Measurements from ENCODE around the gene MGRN1.

Gene MGRN1

GRCh38 chr16:4624015-4624826 lies at the start of gene MGRN1:
TSS of gene MGRN1 (plus strand) at chr16:4624826. CDS start at chr16:4624961, 135 bp downstream.
- peak; percentile 96 for DNase-seq (ENCODE audit: low spot score)

- DNase-seq (ENCODE audit: low spot score) = no peak
These were observed 49.5 kb upstream of the MGRN1 start for GRCh38 chr16:4574919-4575705.

GRCh38 chr16:4576008-4576407 lies 48.6 kb upstream of the MGRN1 start:
- DNase-seq (ENCODE audit: low spot score) = no peak

- no peak for DNase-seq (ENCODE audit: low spot score)
These were observed 45.6 kb upstream of the MGRN1 start for GRCh38 chr16:4578961-4579530.

GRCh38 chr16:4580250-4580649 lies 44.4 kb upstream of the MGRN1 start:
- no peak for DNase-seq (ENCODE audit: low spot score)

- no peak for DNase-seq (ENCODE audit: low spot score)
These were observed 40.7 kb upstream of the MGRN1 start for GRCh38 chr16:4583906-4584305.

- DNase-seq (ENCODE audit: low spot score) = no peak
These were observed 38.3 kb upstream of the MGRN1 start for GRCh38 chr16:4586291-4586690.

- no peak for DNase-seq (ENCODE audit: low spot score)
These were observed 36.2 kb upstream of the MGRN1 start for GRCh38 chr16:4588386-4588785.

GRCh38 chr16:4588961-4589360 lies 35.7 kb upstream of the MGRN1 start:
- DNase-seq (ENCODE audit: low spot score) = no peak

- no peak for DNase-seq (ENCODE audit: low spot score)
These were observed 33.4 kb upstream of the MGRN1 start for GRCh38 chr16:4591191-4591590.

- no peak for DNase-seq (ENCODE audit: low spot score)
These were observed 32.7 kb upstream of the MGRN1 start for GRCh38 chr16:4591706-4592470.

GRCh38 chr16:4593086-4593485 lies 31.5 kb upstream of the MGRN1 start:
- no peak for DNase-seq (ENCODE audit: low spot score)

- no peak for DNase-seq (ENCODE audit: low spot score)
These were observed 29.9 kb upstream of the MGRN1 start for GRCh38 chr16:4594433-4595410.

GRCh38 chr16:4597174-4597573 lies 27.5 kb upstream of the MGRN1 start:
- DNase-seq (ENCODE audit: low spot score) = no peak

GRCh38 chr16:4599037-4599436 lies 25.6 kb upstream of the MGRN1 start:
- no peak for DNase-seq (ENCODE audit: low spot score)

GRCh38 chr16:4599545-4599944 lies 25.1 kb upstream of the MGRN1 start:
- DNase-seq (ENCODE audit: low spot score) = no peak

GRCh38 chr16:4601036-4601863 lies 23.4 kb upstream of the MGRN1 start:
- DNase-seq (ENCODE audit: low spot score) = no peak

GRCh38 chr16:4601864-4602186 lies 22.8 kb upstream of the MGRN1 start:
- no peak for DNase-seq (ENCODE audit: low spot score)

- no peak for DNase-seq (ENCODE audit: low spot score)
These were observed 22.3 kb upstream of the MGRN1 start for GRCh38 chr16:4602331-4602730.

- no peak for DNase-seq (ENCODE audit: low spot score)
These were observed 20.9 kb upstream of the MGRN1 start for GRCh38 chr16:4603624-4604170.
